ENCODE measurements around the gene OR4D2.
"Not testable (repeated sequence)": the region's sequence is repeated elsewhere in the genome, so short reads cannot be mapped to it uniquely, and the experiment has no call there.

Gene OR4D2

GRCh38 chr17:58136669-58137279 is 30.0 kb upstream of the OR4D2 start:
- no peak overlapping the region for H3K4me3 ChIP-seq (ENCODE audit: low read depth, low read length)
- TF ChIP-seq, protein P1, sequence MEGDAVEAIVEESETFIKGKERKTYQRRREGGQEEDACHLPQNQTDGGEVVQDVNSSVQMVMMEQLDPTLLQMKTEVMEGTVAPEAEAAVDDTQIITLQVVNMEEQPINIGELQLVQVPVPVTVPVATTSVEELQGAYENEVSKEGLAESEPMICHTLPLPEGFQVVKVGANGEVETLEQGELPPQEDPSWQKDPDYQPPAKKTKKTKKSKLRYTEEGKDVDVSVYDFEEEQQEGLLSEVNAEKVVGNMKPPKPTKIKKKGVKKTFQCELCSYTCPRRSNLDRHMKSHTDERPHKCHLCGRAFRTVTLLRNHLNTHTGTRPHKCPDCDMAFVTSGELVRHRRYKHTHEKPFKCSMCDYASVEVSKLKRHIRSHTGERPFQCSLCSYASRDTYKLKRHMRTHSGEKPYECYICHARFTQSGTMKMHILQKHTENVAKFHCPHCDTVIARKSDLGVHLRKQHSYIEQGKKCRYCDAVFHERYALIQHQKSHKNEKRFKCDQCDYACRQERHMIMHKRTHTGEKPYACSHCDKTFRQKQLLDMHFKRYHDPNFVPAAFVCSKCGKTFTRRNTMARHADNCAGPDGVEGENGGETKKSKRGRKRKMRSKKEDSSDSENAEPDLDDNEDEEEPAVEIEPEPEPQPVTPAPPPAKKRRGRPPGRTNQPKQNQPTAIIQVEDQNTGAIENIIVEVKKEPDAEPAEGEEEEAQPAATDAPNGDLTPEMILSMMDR (IDR thresholded peaks at IDR 0.05; ENCODE audit: borderline replicate concordance, insufficient read depth, low read depth, low read length), result peak; percentile 51; the same call in 1 of the 2 replicates

DNA sequence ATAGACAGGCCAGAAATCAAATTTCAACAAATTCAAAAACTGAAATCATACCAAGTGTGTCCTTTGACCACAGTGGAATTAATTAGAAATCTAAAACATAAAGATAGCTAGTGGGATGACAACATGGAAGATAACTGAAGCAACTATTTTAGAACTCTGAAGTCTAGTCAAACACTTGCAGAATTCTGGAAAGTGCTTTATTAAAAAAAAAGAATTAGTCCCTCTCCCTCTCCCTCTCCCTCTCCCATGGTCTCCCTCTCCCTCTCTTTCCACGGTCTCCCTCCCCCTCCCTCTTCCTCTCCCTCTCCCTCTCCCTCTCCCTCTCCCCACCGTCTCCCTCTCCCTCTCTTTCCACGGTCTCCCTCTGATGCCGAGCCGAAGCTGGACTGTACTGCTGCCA is 25.3 kb upstream of the OR4D2 start:
- TF ChIP-seq, protein P1 (IDR thresholded peaks at IDR 0.05; ENCODE audit: borderline replicate concordance, insufficient read depth, low read depth, low read length), result no peak
- no peak overlapping the region for H3K4me3 ChIP-seq (ENCODE audit: low read depth, low read length)

GRCh38 chr17:58143335-58143734 is 23.4 kb upstream of the OR4D2 start:
- not testable (repeated sequence) for H3K4me3 ChIP-seq (ENCODE audit: low read depth, low read length)

- TF ChIP-seq, protein P1 (IDR thresholded peaks at IDR 0.05; ENCODE audit: borderline replicate concordance, insufficient read depth, low read depth, low read length), result no peak
These were observed 22.0 kb upstream of the OR4D2 start for GRCh38 chr17:58144801-58145200.

DNA sequence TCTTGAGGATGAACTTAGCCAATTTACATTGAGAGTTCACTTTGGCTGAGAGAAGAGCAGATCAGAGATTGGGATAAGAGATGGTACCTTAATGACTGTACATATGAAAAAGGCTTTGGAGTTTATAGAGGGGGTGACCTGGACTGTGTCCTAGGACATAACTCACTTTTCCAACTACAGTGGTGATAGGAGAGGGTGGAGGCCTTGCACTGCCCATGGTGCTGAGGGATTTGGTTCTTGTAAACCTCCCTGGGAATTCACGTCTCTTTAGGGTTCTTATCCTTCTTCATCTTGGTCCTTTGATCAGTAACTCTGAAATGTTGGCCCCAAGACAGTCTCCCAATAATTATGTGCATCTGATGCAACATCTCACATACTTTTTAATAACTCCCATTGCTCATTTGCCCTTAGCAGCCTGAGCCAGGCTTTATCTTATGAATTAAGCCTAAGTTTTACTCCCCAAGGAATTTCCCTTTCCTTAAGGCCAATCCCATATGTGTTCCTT is 18.8 kb upstream of the OR4D2 start, which contains the start of gene OR4D1:
OR4D1 (plus strand) TSS at position 455 of the 505 bp plus-strand sequence. CDS start 6,770 bp downstream, outside the sequence.
- H3K4me3 ChIP-seq (ENCODE audit: low read depth, low read length), result no peak within 1 kb of the TSS
- TF ChIP-seq, protein P1 (IDR thresholded peaks at IDR 0.05; ENCODE audit: borderline replicate concordance, insufficient read depth, low read depth, low read length), result no peak

More at GRCh38 chr17:58144801-58145200, 22.0 kb upstream of the OR4D2 start:
- no peak overlapping the region for H3K4me3 ChIP-seq (ENCODE audit: low read depth, low read length)

GRCh38 chr17:58148609-58149008 is 18.2 kb upstream of the OR4D2 start:
- TF ChIP-seq, protein P1 (IDR thresholded peaks at IDR 0.05; ENCODE audit: borderline replicate concordance, insufficient read depth, low read depth, low read length), result no peak
- no peak overlapping the region for H3K4me3 ChIP-seq (ENCODE audit: low read depth, low read length)

GRCh38 chr17:58150394-58150793 is 16.4 kb upstream of the OR4D2 start:
- H3K4me3 ChIP-seq (ENCODE audit: low read depth, low read length), result no peak overlapping the region
- TF ChIP-seq, protein P1 (IDR thresholded peaks at IDR 0.05; ENCODE audit: borderline replicate concordance, insufficient read depth, low read depth, low read length), result no peak
